HUES6 (cell line): ENCODE data around the gene IRAK3.

ENCODE experiments used
- H3K27ac ChIP-seq: 2 replicates; pipeline ENCODE4 v1.7.0; 2013; ENCODE audit warnings: low read depth, mild to moderate bottlenecking, low read length, inconsistent platforms
- H3K27me3 ChIP-seq: 2 replicates; pipeline ENCODE4 v1.6.1; 2013; ENCODE audit warnings: low read length; ENCODE audit not compliant: control insufficient read depth, insufficient read depth
- H3K36me3 ChIP-seq: 2 replicates; pipeline ENCODE4 v1.6.1; 2013; ENCODE audit warnings: low read length; ENCODE audit not compliant: control insufficient read depth, insufficient read depth
- H3K4me1 ChIP-seq: 2 replicates; pipeline ENCODE4 v1.6.1; 2013; ENCODE audit warnings: low read length; ENCODE audit not compliant: control insufficient read depth, insufficient read depth
- H3K4me3 ChIP-seq: 2 replicates; pipeline ENCODE4 v1.5.1; 2013; ENCODE audit warnings: low read depth, low read length
- H3K9ac ChIP-seq: one replicate; pipeline ENCODE4 v1.6.1; 2013; ENCODE audit warnings: mild to moderate bottlenecking, low read length
- H3K9me3 ChIP-seq: 2 replicates; pipeline ENCODE4 v1.6.1; 2013; ENCODE audit warnings: low read depth, low read length; ENCODE audit not compliant: control insufficient read depth, insufficient read depth

IRAK3 gene

GRCh38 chr12:66156654-66157053 is 32.4 kb upstream of the IRAK3 start:
- H3K27me3 ChIP-seq: no peaks in the 10 kb centered on the region
- peaks cover 8% of the 10 kb centered on the region; the same call in 1 of the 2 replicates for H3K36me3 ChIP-seq
- H3K4me1 ChIP-seq: no peaks in the 10 kb centered on the region
- H3K4me3 ChIP-seq: no peak overlapping the region
- H3K27ac ChIP-seq: no peak overlapping the region
- H3K9ac ChIP-seq: no peak overlapping the region
- H3K9me3 ChIP-seq: peaks cover 3% of the 10 kb centered on the region; the same call in 1 of the 2 replicates

- H3K4me3 ChIP-seq: no peak overlapping the region
- no peak overlapping the region for H3K27ac ChIP-seq
- no peaks in the 10 kb centered on the region for H3K27me3 ChIP-seq
- H3K4me1 ChIP-seq: no peaks in the 10 kb centered on the region
- H3K36me3 ChIP-seq: peaks cover 8% of the 10 kb centered on the region; the same call in 1 of the 2 replicates
- no peak overlapping the region for H3K9ac ChIP-seq
- peaks cover 6% of the 10 kb centered on the region; the same call in 1 of the 2 replicates for H3K9me3 ChIP-seq
Measured at GRCh38 chr12:66159123-66159522, 29.9 kb upstream of the IRAK3 start.

- H3K27me3 ChIP-seq: no peaks in the 10 kb centered on the region
- H3K36me3 ChIP-seq: peaks cover 8% of the 10 kb centered on the region; the same call in 1 of the 2 replicates
- no peak overlapping the region for H3K27ac ChIP-seq
Measured at GRCh38 chr12:66160704-66161103, 28.3 kb upstream of the IRAK3 start.

DNA sequence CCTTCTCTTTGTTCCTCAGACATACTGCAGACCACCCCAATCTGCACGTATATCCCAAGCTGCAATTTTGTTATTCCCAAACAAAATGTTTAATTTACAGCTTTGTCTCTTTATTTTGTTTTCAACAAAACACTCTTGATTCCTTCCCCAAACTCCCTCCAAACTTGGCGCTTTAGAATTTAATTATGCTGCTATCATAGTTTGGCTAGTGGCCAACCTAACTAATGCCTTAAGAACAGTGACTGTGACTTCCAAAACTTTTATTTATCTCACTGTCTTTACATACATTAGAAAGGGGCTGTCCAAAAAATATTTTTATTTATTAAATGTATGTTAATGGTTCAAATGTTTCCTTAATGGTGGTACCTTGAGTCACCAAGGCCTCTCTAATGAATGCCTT is 26.3 kb upstream of the IRAK3 start:
- Histone ChIP-seq H3K9me3 (peaks cover 22% of the 10 kb centered on the region; the same call in 1 of the 2 replicates), H3K4me3 (no peak overlapping the region), H3K36me3 (peaks cover 8% of the 10 kb centered on the region; the same call in 1 of the 2 replicates), H3K27me3 (no peaks in the 10 kb centered on the region), H3K9ac (no peak overlapping the region), H3K4me1 (no peaks in the 10 kb centered on the region), H3K27ac (no peak overlapping the region)

More at GRCh38 chr12:66160704-66161103, 28.3 kb upstream of the IRAK3 start:
- Histone ChIP-seq H3K9me3 (peaks cover 10% of the 10 kb centered on the region; the same call in 1 of the 2 replicates), H3K4me3 (no peak overlapping the region), H3K9ac (no peak overlapping the region), H3K4me1 (no peaks in the 10 kb centered on the region)

DNA sequence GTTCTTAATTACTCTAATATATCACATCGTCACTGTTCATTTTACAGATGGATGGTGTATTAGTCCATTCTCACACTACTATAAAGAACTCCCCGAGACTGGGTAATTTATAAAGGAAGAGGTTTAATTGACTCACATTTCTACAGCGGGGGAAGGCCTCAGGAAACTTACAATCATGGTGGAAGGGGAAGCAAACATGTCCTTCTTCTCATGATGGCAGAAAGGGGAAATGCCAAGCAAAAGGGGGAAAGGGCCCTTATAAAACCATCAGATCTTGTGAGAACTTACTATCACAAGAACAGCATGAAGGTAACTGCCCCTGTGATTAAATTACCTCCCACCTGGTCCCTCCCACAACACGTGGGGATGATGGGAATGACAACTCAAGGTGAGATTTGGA is 25.7 kb upstream of the IRAK3 start:
- Histone ChIP-seq H3K9ac (no peak overlapping the region), H3K9me3 (peaks cover 22% of the 10 kb centered on the region; the same call in 1 of the 2 replicates), H3K4me1 (no peaks in the 10 kb centered on the region), H3K36me3 (peaks cover 8% of the 10 kb centered on the region; the same call in 1 of the 2 replicates), H3K27ac (no peak overlapping the region), H3K27me3 (no peaks in the 10 kb centered on the region), H3K4me3 (no peak overlapping the region)

- Histone ChIP-seq H3K4me1 (no peaks in the 10 kb centered on the region; the same call in 1 of the 2 replicates), H3K36me3 (peaks cover 6% of the 10 kb centered on the region; the same call in 1 of the 2 replicates), H3K27me3 (no peaks in the 10 kb centered on the region)
Measured at GRCh38 chr12:66164349-66164821, 24.6 kb upstream of the IRAK3 start.

DNA sequence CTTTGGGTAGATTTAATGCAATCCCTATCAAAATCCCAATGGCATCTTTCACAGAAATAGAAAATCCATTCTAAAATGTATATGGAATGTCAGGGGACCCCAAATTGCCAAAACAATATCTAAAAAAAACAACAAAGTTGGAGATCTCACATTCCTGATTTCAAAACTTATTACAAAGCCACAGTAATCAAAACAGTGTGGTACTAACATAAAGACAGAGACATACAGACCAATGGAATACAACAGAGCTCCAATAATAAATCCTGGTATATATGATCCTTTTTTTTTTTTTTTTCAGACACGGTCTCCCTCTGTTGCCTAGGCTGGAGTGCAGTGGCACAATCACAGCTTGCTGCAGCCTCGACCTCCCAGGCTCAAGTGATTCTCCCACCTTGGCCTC is 23.9 kb upstream of the IRAK3 start:
- H3K27me3 ChIP-seq: no peaks in the 10 kb centered on the region
- no peaks in the 10 kb centered on the region for H3K36me3 ChIP-seq
- no peak overlapping the region for H3K9ac ChIP-seq
- no peak overlapping the region for H3K27ac ChIP-seq
- H3K4me1 ChIP-seq: no peaks in the 10 kb centered on the region; the same call in 1 of the 2 replicates
- no peak overlapping the region for H3K4me3 ChIP-seq
- H3K9me3 ChIP-seq: peaks cover 22% of the 10 kb centered on the region; the same call in 1 of the 2 replicates

More at GRCh38 chr12:66164349-66164821, 24.6 kb upstream of the IRAK3 start:
- peaks cover 22% of the 10 kb centered on the region; the same call in 1 of the 2 replicates for H3K9me3 ChIP-seq
- no peak overlapping the region for H3K4me3 ChIP-seq
- no peak overlapping the region for H3K27ac ChIP-seq
- H3K9ac ChIP-seq: no peak overlapping the region

DNA sequence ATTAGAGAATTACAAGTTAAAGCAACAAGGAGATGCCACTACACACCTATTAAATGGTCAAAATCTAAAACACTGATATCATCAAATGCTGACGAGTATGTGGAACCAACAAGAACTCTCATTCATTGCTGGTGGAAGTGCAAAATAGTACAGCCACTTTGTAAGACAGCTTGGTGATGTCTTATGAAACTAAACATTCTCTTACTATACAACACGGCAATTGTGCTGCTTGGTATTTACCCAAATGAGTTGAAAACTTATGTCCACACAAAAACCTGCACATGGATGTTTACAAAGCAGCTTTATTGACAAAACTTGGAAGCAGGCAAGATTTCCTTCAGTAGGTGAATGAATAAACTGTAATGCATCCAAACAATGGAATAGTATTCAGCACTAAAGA is 22.5 kb upstream of the IRAK3 start:
- H3K27ac ChIP-seq: no peak overlapping the region
- no peaks in the 10 kb centered on the region for H3K36me3 ChIP-seq
- no peak overlapping the region for H3K9ac ChIP-seq
- H3K4me3 ChIP-seq: no peak overlapping the region
- no peaks in the 10 kb centered on the region; the same call in 1 of the 2 replicates for H3K4me1 ChIP-seq
- no peaks in the 10 kb centered on the region for H3K27me3 ChIP-seq
- peaks cover 20% of the 10 kb centered on the region; the same call in 1 of the 2 replicates for H3K9me3 ChIP-seq

GRCh38 chr12:66168410-66168809 is 20.6 kb upstream of the IRAK3 start:
- Histone ChIP-seq H3K4me1 (no peaks in the 10 kb centered on the region; the same call in 1 of the 2 replicates), H3K9ac (no peak overlapping the region), H3K36me3 (no peaks in the 10 kb centered on the region), H3K27me3 (no peaks in the 10 kb centered on the region), H3K9me3 (peaks cover 15% of the 10 kb centered on the region; the same call in 1 of the 2 replicates), H3K4me3 (peak overlapping the region; percentile 94), H3K27ac (no peak overlapping the region)

- H3K9ac ChIP-seq: peak within 1 kb of the TSS; percentile 92
Measured at GRCh38 chr12:66169221-66170170, 19.5 kb upstream of the IRAK3 start, which contains the start of gene TMBIM4. Gene TMBIM4 (minus strand): TSS chr12:66169996. CDS start chr12:66169951, 45 bp downstream.

More at GRCh38 chr12:66169221-66170170, 19.5 kb upstream of the IRAK3 start, which contains the start of gene TMBIM4:
- peaks cover 23% of the 10 kb centered on the region; the same call in 1 of the 2 replicates for H3K9me3 ChIP-seq
- H3K27ac ChIP-seq: peak within 1 kb of the TSS; percentile 83; the same call in 1 of the 2 replicates
- H3K4me3 ChIP-seq: peak within 1 kb of the TSS; percentile 94
- no peaks in the 10 kb centered on the region for H3K27me3 ChIP-seq
- no peaks in the 10 kb centered on the region; the same call in 1 of the 2 replicates for H3K4me1 ChIP-seq
- no peaks in the 10 kb centered on the region for H3K36me3 ChIP-seq
